DMS53 treated with DMSO at 0.1 percent for 48 hours (cell line): ENCODE data around the gene G0S2.

Source experiments
- DNase-seq: peaks from one replicate; lab custom pipeline; 2025; ENCODE audit not compliant: unreplicated experiment; lab: John Stamatoyannopoulos, UW

The G0S2 gene

DNA sequence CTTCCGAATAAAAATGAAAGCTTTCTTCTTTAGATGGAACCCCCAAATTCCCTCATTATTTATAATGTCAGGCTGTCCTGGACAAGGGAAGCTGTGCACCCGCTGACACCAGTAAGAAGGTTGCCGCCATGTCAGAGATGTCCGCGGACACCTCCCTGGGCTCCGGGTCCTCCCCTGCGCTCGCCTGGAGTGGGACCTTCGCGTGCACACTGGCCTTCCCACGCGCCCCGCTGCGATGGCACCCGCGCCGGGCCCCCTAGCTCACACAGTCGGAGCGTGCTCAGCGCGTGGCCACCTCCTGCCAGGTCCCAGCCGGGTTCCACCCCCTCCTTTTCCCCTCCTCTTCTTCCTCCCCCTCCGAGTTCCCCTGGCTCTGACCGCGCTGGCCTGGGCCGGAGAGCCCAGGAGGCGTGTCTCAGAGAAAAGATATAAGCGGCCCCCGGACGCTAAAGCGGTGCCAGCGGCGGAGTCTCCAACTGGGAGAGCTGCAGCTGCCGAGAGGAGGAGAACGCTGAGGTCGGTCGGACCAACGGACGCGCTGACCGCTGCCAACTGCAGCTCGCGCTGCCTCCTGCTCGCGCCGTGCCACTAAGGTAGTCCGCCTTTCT is at the start of gene G0S2:
Gene G0S2, plus strand, starts transcription at position 456 of the 608 bp plus-strand sequence. CDS start 273 bp downstream, outside the sequence.
- DNase-seq: peak; percentile 90

DNA sequence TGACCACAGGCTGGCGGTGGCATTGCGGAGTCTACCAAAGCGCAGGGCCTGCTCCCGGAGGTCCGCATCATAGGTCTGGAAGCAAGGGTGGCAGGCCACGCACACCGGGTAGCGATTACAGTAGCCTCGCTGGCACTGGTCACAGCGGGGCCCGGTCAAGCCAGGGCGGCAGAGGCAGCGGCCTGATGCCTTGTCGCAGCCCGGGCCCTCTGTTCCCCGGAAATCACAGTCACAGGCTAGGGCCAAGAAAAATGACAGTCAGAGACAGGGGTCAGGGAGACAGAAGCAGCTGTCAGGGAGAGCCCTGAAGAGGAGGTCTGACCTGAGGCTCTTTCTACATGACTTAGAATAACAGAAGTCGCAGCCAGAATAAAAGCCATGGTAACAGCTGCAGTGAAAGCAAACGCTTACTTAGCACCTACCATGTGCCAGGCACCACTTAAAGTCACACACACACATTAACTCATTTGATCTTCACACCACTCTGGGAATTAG is 49.4 kb upstream of the G0S2 start:
- DNase-seq: no peak

DNA sequence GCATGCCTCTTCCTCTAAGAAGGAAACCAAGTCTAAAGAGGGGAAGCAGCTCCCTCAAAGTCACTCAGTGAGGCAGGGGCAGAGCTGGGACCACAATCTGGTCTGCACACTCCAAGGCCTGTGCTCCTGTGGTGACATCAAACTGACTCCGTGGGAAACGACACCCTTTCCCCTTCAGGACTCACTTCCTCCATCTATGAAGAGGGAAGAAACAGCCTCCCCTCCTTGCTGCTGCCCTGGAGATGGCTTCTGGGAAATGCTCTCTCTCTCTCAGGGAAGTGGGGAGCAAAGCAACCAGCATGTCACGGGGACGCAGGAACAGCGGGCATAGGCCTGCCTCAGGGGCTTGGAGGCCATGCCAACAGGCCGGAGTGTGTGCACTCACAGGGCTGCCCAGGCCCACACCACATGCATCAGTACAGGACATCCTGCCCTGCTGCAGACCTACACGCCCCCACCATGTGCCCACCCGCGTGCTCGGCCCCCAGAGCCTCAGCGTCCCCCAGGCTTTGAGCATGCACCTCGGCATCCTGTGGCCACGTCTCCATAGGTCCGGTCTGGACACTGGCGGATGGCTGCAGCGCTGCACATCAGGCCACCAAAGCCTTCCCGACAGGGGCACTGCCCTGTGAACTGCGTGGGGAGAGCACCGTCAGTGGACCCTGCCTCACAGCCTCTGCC is 48.7 kb upstream of the G0S2 start:
- no peak for DNase-seq

DNA sequence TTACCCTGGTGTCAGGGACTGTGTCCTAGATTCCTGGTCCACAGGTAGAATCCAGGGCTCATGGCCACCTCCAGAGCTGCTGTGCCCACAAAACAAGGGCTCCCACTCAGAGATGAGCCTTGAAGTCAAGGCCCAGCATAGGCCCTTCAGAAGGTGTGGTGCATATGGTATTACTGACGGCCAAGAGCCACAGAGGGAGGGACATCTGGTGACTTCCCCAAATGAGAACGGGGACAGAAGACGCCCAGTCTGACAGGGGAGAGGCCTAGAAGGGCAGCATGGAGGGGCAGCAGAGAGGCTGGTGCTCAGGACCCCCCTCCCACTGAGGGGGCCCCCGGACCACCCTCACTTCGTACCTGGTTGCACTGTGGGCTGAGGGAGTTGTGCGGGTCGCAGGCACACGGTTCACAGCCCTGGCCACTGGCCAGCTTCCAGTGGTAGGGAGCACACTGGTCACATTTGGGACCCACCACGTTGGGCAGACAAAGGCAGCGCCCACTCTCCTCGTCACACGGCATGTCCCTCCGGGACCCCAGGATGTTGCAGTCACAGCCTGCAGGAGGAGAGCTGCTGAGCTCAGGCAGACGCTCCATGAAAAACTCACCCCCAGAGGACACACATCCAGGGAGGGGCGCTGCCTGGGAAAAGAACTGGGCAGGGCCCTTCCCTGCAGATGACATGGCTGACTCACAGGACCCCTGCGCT is 48.0 kb upstream of the G0S2 start:
- DNase-seq: no peak

GRCh38 chr1:209627732-209628196 is 47.4 kb upstream of the G0S2 start:
- peak; percentile 32 for DNase-seq

- DNase-seq: no peak
These were observed 46.5 kb upstream of the G0S2 start for GRCh38 chr1:209628618-209629299.

GRCh38 chr1:209629621-209630382 is 45.4 kb upstream of the G0S2 start:
- DNase-seq: no peak

DNA sequence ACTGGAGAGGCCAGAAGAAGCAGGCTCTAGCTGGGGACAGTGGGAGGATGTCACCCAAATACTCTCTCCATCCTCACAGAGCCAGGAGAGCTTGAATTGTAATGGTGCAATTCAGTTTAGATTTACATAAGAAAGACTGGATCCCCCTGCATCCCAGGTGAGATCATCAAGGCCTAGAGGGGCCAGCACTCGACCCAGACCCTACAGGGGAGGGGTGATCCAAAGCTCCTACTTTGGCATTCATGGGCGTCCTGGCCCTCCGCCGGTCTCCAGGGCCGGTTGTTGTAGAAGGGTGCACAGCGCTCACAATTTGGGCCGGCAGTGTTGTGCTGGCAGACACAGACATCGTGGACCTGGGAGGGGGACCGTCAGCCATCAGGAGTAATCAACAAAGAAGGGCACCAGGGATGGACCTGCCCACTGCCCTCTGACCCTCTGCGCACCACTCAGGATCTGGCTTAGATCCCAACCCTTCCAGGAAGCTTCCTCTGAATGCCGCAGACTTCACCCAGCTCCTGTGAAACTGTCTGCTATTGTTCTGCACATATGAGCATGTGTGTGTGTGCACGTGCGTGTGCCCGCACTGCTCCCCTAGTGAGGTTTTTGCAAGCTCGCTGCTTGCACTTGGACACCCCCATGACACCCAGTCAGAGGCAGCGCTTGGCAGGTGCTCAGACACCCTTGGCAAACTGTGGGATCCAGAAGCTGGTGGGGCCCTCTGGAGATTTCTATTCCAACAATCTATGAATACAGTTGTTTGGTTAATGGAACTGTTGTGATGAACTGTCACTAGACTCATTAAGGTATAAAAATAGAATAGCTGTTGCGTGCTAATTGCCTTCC is 44.6 kb upstream of the G0S2 start:
- DNase-seq: no peak

- no peak for DNase-seq
These were observed 41.7 kb upstream of the G0S2 start for GRCh38 chr1:209633335-209633997.

GRCh38 chr1:209634005-209634737 is 41.0 kb upstream of the G0S2 start:
- no peak for DNase-seq

DNA sequence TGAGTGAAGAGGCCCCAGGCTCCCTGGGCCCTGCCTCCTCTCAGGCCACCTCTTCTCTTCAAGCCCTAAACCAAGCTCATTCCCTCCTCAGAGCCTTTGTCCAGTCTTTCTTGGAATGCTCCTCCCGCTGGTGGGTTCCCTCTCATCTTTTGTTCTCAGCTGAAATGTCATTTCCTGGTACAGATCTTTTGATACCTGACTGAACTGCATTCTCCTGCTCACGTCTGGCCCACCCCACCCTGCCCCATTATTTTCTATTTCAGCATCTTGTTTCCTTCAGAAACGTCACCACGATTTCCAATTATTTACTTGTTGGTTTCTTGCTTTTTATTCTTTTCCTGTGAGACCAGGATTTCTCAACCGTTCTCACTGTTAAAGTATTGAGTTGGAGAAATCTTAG is 39.4 kb upstream of the G0S2 start:
- no peak for DNase-seq

DNA sequence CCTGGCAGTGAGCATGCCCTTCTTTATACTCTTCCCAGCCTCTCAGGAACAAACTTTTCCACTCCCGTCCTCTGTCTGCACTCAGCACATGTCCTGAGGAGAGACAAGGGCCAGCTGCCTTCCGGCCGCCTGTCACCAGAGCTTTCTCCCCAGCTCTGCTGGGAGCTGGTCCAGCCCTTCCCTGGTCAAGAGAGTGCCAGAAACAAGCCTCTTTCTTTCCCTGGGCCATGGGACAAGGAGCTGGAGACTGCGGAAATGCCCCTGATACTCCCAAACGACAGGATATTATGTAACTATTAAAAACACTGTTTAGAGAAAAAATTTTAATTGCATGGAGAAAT is 33.4 kb upstream of the G0S2 start:
- DNase-seq: no peak

DNA sequence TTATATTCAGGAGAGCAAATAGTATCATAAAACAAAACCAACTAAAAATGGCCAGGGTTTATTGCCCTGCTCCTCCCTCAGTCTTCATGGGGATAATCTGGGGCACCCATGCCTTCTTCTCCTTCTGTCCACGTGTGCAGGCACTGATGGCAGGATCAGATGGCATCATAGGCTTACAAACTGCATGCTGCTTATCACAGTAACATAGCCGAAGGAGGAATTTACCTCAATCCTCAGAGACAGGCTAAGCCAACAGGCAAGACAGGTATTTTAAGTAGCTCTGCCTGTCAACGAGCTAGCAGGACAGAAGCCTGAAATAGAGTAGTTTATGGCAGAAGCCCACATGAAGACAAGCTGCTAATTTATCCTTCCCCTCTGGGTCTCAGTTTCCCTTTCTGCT is 32.4 kb upstream of the G0S2 start:
- no peak for DNase-seq

- no peak for DNase-seq
These were observed 31.8 kb upstream of the G0S2 start for GRCh38 chr1:209643285-209644020.

DNA sequence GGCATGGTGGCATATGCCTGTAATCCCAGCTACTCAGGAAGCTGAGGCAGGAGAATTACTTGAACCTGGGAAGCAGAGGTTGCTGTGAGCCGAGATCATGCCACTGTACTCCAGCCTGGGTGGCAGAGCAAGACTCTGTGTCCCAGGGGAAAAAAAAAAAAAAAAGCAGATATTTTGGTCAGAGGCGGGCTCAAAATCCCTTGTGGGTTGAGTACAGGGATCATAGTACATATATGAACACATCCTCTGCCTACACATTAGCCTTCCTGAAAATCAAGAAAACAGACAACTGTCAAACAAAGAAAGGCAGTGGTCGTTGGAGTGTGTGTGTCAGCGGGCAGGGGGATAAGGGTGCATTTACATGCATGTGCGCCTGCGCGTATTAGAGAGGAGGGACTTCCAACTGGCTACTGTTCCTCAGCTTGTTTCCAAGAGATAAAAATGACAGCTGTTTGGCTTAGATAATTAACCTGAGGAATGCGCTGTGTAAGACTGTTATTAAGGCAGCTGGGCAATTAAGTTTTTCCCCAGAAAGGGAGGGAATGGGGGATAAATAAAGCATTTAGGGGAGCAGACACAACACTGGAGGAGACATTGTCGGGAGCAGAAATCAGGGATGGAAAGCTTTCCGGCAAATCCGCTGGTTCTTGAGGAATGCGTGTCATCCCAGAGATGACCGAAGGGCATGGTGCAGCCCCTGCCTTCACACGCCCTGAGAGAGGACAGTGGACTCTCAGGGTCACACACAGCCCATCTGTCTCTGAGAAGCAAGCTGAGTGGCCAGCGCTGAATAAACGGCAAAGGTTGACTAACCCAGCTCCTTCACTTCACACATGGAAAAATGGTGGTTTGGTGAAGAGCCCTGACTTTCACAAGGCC is 29.4 kb upstream of the G0S2 start:
- DNase-seq: no peak

GRCh38 chr1:209646558-209646957 is 28.7 kb upstream of the G0S2 start:
- DNase-seq: no peak

- DNase-seq: no peak
These were observed 28.1 kb upstream of the G0S2 start for GRCh38 chr1:209647156-209647555.
